ENCODE measurements around the gene MEX3C. TPM values are rescaled to one million over a fixed set of nuclear protein-coding genes. Genes with fewer than 3 reads are reported as not detected.
A peak's percentile ranks its signal among the peaks of the same experiment; 100 is the strongest.

Gene MEX3C
- 10 to 100 TPM; 68.6 to 69.8 TPM for total RNA-seq
- 11.1 TPM for polyA plus RNA-seq

GRCh38 chr18:51197661-51198424 lies at the start of gene MEX3C:
Gene MEX3C (minus strand): TSS chr18:51197681. CDS start chr18:51197320, 361 bp downstream.
- Mint-ChIP-seq H3K36me3 (peaks cover 0 to 11% (median 0%) of the 10 kb centered on the region in 3 donors), H3K9me3 (no peaks in the 10 kb centered on the region), H3K4me3 (peak within 1 kb of the TSS; percentile 94 to 100 (median 99)), H3K27ac (peak within 1 kb of the TSS; percentile 88 to 99 (median 98)), H3K27me3 (peaks cover 0 to 3% of the 10 kb centered on the region in 2 donors), H3K4me1 (peaks cover 28 to 33% (median 29%) of the 10 kb centered on the region in 3 donors)
- Histone ChIP-seq H3K9me3 (ENCODE audit: low read length) (no peaks in the 10 kb centered on the region), H3K36me3 (ENCODE audit: insufficient read depth, low read length) (no peaks in the 10 kb centered on the region), H3K4me1 (ENCODE audit: insufficient read depth, low read length) (peaks cover 24% of the 10 kb centered on the region), H3K4me3 (ENCODE audit: low read length) (peak within 1 kb of the TSS; percentile 96), H3K27ac (ENCODE audit: low read depth, low read length) (peak within 1 kb of the TSS; percentile 85), H3K27me3 (ENCODE audit: insufficient read depth, low read length, poor library complexity, severe bottlenecking) (no peaks in the 10 kb centered on the region)
- CTCF ChIA-PET, result interaction anchor here (1.5 to 3.8 kb wide), 5 partner anchors 9 to 168 kb away, joined by 3 to 24 read pairs (median 5); partner anchors contain the start of gene SMAD4
- POLR2A ChIA-PET, result interaction anchor here (0.7 to 3.7 kb wide), 6 partner anchors 10 to 319 kb away, joined by 3 to 22 read pairs (median 11); partner anchors contain the start of genes ME2 and SMAD4
- DNase-seq, result peak; percentile 98 to 99 (median 99)

- H3K27ac ChIP-seq (ENCODE audit: low read depth, low read length), result no peak overlapping the region
- Mint-ChIP-seq H3K36me3 (peaks cover 0 to 1% (median 0%) of the 10 kb centered on the region in 3 donors), H3K4me3 (no peak overlapping the region), H3K27ac (no peak overlapping the region), H3K9me3 (peaks cover 0 to 2% (median 0%) of the 10 kb centered on the region in 5 donors), H3K4me1 (no peaks in the 10 kb centered on the region), H3K27me3 (peaks cover 2 to 4% of the 10 kb centered on the region in 2 donors)
- no peaks in the 10 kb centered on the region for H3K27me3 ChIP-seq (ENCODE audit: insufficient read depth, low read length, poor library complexity, severe bottlenecking)
- no peaks in the 10 kb centered on the region for H3K9me3 ChIP-seq (ENCODE audit: low read length)
- no peak for DNase-seq
- no peaks in the 10 kb centered on the region for H3K4me1 ChIP-seq (ENCODE audit: insufficient read depth, low read length)
- ChIA-PET POLR2A (no interaction called here), CTCF (no interaction called here)
- H3K36me3 ChIP-seq (ENCODE audit: insufficient read depth, low read length), result no peaks in the 10 kb centered on the region
- H3K4me3 ChIP-seq (ENCODE audit: low read length), result no peak overlapping the region
Measured at GRCh38 chr18:51241226-51241625, 43.7 kb upstream of the MEX3C start.

- no peaks in the 10 kb centered on the region for H3K36me3 ChIP-seq (ENCODE audit: insufficient read depth, low read length)
- CTCF ChIA-PET, result no interaction called here
- DNase-seq, result no peak
- peaks cover 0 to 2% (median 0%) of the 10 kb centered on the region in 3 donors for H3K36me3 Mint-ChIP-seq
- H3K4me3 Mint-ChIP-seq, result no peak overlapping the region
- no peaks in the 10 kb centered on the region for H3K27me3 ChIP-seq (ENCODE audit: insufficient read depth, low read length, poor library complexity, severe bottlenecking)
- H3K9me3 ChIP-seq (ENCODE audit: low read length), result no peaks in the 10 kb centered on the region
- H3K27me3 Mint-ChIP-seq, result peaks cover 0 to 11% of the 10 kb centered on the region in 2 donors
- peak overlapping the region in 1 of 8 donors; percentile 42 for H3K27ac Mint-ChIP-seq
- H3K4me3 ChIP-seq (ENCODE audit: low read length), result no peak overlapping the region
- peaks cover 0 to 3% (median 0%) of the 10 kb centered on the region in 3 donors for H3K4me1 Mint-ChIP-seq
- H3K4me1 ChIP-seq (ENCODE audit: insufficient read depth, low read length), result no peaks in the 10 kb centered on the region
- H3K27ac ChIP-seq (ENCODE audit: low read depth, low read length), result no peak overlapping the region
- no peaks in the 10 kb centered on the region for H3K9me3 Mint-ChIP-seq
- POLR2A ChIA-PET, result no interaction called here
Measured at GRCh38 chr18:51236225-51236624, 38.7 kb upstream of the MEX3C start.

GRCh38 chr18:51235009-51235789 lies 37.7 kb upstream of the MEX3C start:
- CTCF ChIA-PET, result no interaction called here
- H3K4me3 ChIP-seq (ENCODE audit: low read length), result no peak overlapping the region
- Mint-ChIP-seq H3K9me3 (no peaks in the 10 kb centered on the region), H3K36me3 (peaks cover 0 to 2% (median 0%) of the 10 kb centered on the region in 3 donors), H3K4me3 (no peak overlapping the region), H3K4me1 (peaks cover 0 to 3% (median 0%) of the 10 kb centered on the region in 3 donors), H3K27me3 (peaks cover 0 to 11% of the 10 kb centered on the region in 2 donors), H3K27ac (peak overlapping the region in 2 of 8 donors; percentile 11 to 12)
- H3K9me3 ChIP-seq (ENCODE audit: low read length), result no peaks in the 10 kb centered on the region
- POLR2A ChIA-PET, result no interaction called here
- no peak overlapping the region for H3K27ac ChIP-seq (ENCODE audit: low read depth, low read length)
- no peaks in the 10 kb centered on the region for H3K27me3 ChIP-seq (ENCODE audit: insufficient read depth, low read length, poor library complexity, severe bottlenecking)
- H3K4me1 ChIP-seq (ENCODE audit: insufficient read depth, low read length), result no peaks in the 10 kb centered on the region
- H3K36me3 ChIP-seq (ENCODE audit: insufficient read depth, low read length), result no peaks in the 10 kb centered on the region
- no peak for DNase-seq

GRCh38 chr18:51234117-51235008 lies 36.9 kb upstream of the MEX3C start:
- no peaks in the 10 kb centered on the region for H3K9me3 Mint-ChIP-seq
- H3K27me3 Mint-ChIP-seq, result peaks cover 0 to 11% of the 10 kb centered on the region in 2 donors
- no peak for DNase-seq
- POLR2A ChIA-PET, result no interaction called here
- no peak overlapping the region for H3K27ac ChIP-seq (ENCODE audit: low read depth, low read length)
- no peak overlapping the region for H3K27ac Mint-ChIP-seq
- no peak overlapping the region for H3K4me3 ChIP-seq (ENCODE audit: low read length)
- H3K4me3 Mint-ChIP-seq, result no peak overlapping the region
- CTCF ChIA-PET, result no interaction called here
- H3K36me3 ChIP-seq (ENCODE audit: insufficient read depth, low read length), result no peaks in the 10 kb centered on the region
- H3K4me1 Mint-ChIP-seq, result peaks cover 0 to 3% (median 0%) of the 10 kb centered on the region in 3 donors
- no peaks in the 10 kb centered on the region for H3K9me3 ChIP-seq (ENCODE audit: low read length)
- peaks cover 0 to 2% (median 0%) of the 10 kb centered on the region in 3 donors for H3K36me3 Mint-ChIP-seq
- no peaks in the 10 kb centered on the region for H3K27me3 ChIP-seq (ENCODE audit: insufficient read depth, low read length, poor library complexity, severe bottlenecking)
- no peaks in the 10 kb centered on the region for H3K4me1 ChIP-seq (ENCODE audit: insufficient read depth, low read length)

GRCh38 chr18:51229328-51229727 lies 31.8 kb upstream of the MEX3C start:
- Histone ChIP-seq H3K9me3 (ENCODE audit: low read length) (no peaks in the 10 kb centered on the region), H3K27me3 (ENCODE audit: insufficient read depth, low read length, poor library complexity, severe bottlenecking) (no peaks in the 10 kb centered on the region), H3K36me3 (ENCODE audit: insufficient read depth, low read length) (no peaks in the 10 kb centered on the region), H3K27ac (ENCODE audit: low read depth, low read length) (no peak overlapping the region), H3K4me3 (ENCODE audit: low read length) (no peak overlapping the region), H3K4me1 (ENCODE audit: insufficient read depth, low read length) (no peaks in the 10 kb centered on the region)
- no peak for DNase-seq
- Mint-ChIP-seq H3K9me3 (no peaks in the 10 kb centered on the region), H3K27ac (no peak overlapping the region), H3K4me1 (no peaks in the 10 kb centered on the region), H3K4me3 (no peak overlapping the region), H3K36me3 (peaks cover 0 to 1% (median 0%) of the 10 kb centered on the region in 3 donors), H3K27me3 (peaks cover 0 to 9% of the 10 kb centered on the region in 2 donors)
- POLR2A ChIA-PET, result no interaction called here
- CTCF ChIA-PET, result no interaction called here

- Mint-ChIP-seq H3K9me3 (no peaks in the 10 kb centered on the region), H3K27me3 (peaks cover 0 to 3% of the 10 kb centered on the region in 2 donors), H3K4me3 (no peak overlapping the region), H3K27ac (no peak overlapping the region), H3K36me3 (peaks cover 0 to 4% (median 1%) of the 10 kb centered on the region in 3 donors), H3K4me1 (no peaks in the 10 kb centered on the region)
- Histone ChIP-seq H3K27ac (ENCODE audit: low read depth, low read length) (no peak overlapping the region), H3K4me3 (ENCODE audit: low read length) (no peak overlapping the region), H3K36me3 (ENCODE audit: insufficient read depth, low read length) (no peaks in the 10 kb centered on the region), H3K4me1 (ENCODE audit: insufficient read depth, low read length) (no peaks in the 10 kb centered on the region), H3K27me3 (ENCODE audit: insufficient read depth, low read length, poor library complexity, severe bottlenecking) (no peaks in the 10 kb centered on the region), H3K9me3 (ENCODE audit: low read length) (no peaks in the 10 kb centered on the region)
- CTCF ChIA-PET, result no interaction called here
- POLR2A ChIA-PET, result no interaction called here
- no peak for DNase-seq
Measured at GRCh38 chr18:51227660-51228059, 30.2 kb upstream of the MEX3C start.

Measured in CD8-positive, alpha-beta memory T cell (primary cell).